ENCODE measurements around the gene ZSCAN31. TPM values are rescaled to one million over a fixed set of nuclear protein-coding genes. Genes with fewer than 3 reads are reported as not detected.

The ZSCAN31 gene
- total RNA-seq, 1 donor from 2014 or later: 11.3 TPM

- peaks cover 0 to 25% of the 10 kb centered on the region in 2 donors for H3K36me3 ChIP-seq
- no peaks in the 10 kb centered on the region for H3K9me3 ChIP-seq
- intact Hi-C loops (cut with DNase I): no loop called here
- TF ChIP-seq CTCF (IDR thresholded peaks at IDR 0.05) (no peak), POLR2AphosphoS5 (IDR thresholded peaks at IDR 0.05; ENCODE audit: insufficient read depth in 1 of 2, low read depth in 1 of 2) (no peak), POLR2A (IDR thresholded peaks at IDR 0.05) (no peak)
- no peak overlapping the region for H3K4me3 ChIP-seq
- no peaks in the 10 kb centered on the region for H3K27me3 ChIP-seq
- peaks cover 8% of the 10 kb centered on the region for H3K4me1 ChIP-seq
- no peak for DNase-seq (ENCODE audit: extremely low spot score in 2 of 2)
- H3K27ac ChIP-seq: no peak overlapping the region
Observed at GRCh38 chr6:28378644-28379043, 42.7 kb upstream of the ZSCAN31 start.

- intact Hi-C loops (cut with DNase I): no loop called here
- TF ChIP-seq POLR2A (IDR thresholded peaks at IDR 0.05): no peak
- no peak for TF ChIP-seq CTCF (IDR thresholded peaks at IDR 0.05)
- TF ChIP-seq POLR2AphosphoS5 (IDR thresholded peaks at IDR 0.05; ENCODE audit: insufficient read depth in 1 of 2, low read depth in 1 of 2): no peak
- H3K4me1 ChIP-seq: peaks cover 6% of the 10 kb centered on the region
- no peak overlapping the region for H3K27ac ChIP-seq
- DNase-seq (ENCODE audit: extremely low spot score in 2 of 2): no peak
- peaks cover 0 to 25% of the 10 kb centered on the region in 2 donors for H3K36me3 ChIP-seq
- H3K27me3 ChIP-seq: no peaks in the 10 kb centered on the region
- H3K9me3 ChIP-seq: no peaks in the 10 kb centered on the region
- H3K4me3 ChIP-seq: no peak overlapping the region
Observed at GRCh38 chr6:28377879-28378278, 41.9 kb upstream of the ZSCAN31 start.

GRCh38 chr6:28373925-28374324 lies 38.0 kb upstream of the ZSCAN31 start:
- no peaks in the 10 kb centered on the region for H3K9me3 ChIP-seq
- TF ChIP-seq POLR2A (IDR thresholded peaks at IDR 0.05): no peak
- no peak for TF ChIP-seq POLR2AphosphoS5 (IDR thresholded peaks at IDR 0.05; ENCODE audit: insufficient read depth in 1 of 2, low read depth in 1 of 2)
- TF ChIP-seq CTCF (IDR thresholded peaks at IDR 0.05): no peak
- H3K4me3 ChIP-seq: no peak overlapping the region
- no peak for DNase-seq (ENCODE audit: extremely low spot score in 2 of 2)
- H3K4me1 ChIP-seq: no peaks in the 10 kb centered on the region
- no peaks in the 10 kb centered on the region for H3K27me3 ChIP-seq
- intact Hi-C loops (cut with DNase I): no loop called here
- no peaks in the 10 kb centered on the region for H3K36me3 ChIP-seq
- no peak overlapping the region for H3K27ac ChIP-seq

- intact Hi-C loops (cut with DNase I): no loop called here
- peaks cover 0 to 6% of the 10 kb centered on the region in 2 donors for H3K36me3 ChIP-seq
- DNase-seq (ENCODE audit: extremely low spot score in 2 of 2): no peak
- H3K27me3 ChIP-seq: no peaks in the 10 kb centered on the region
- H3K27ac ChIP-seq: no peak overlapping the region
- no peaks in the 10 kb centered on the region for H3K4me1 ChIP-seq
- TF ChIP-seq CTCF (IDR thresholded peaks at IDR 0.05) (no peak), POLR2A (IDR thresholded peaks at IDR 0.05) (no peak), POLR2AphosphoS5 (IDR thresholded peaks at IDR 0.05; ENCODE audit: insufficient read depth in 1 of 2, low read depth in 1 of 2) (no peak)
- no peaks in the 10 kb centered on the region for H3K9me3 ChIP-seq
- no peak overlapping the region for H3K4me3 ChIP-seq
Observed at GRCh38 chr6:28371706-28372451, 35.9 kb upstream of the ZSCAN31 start.

- intact Hi-C loops (cut with DNase I): no loop called here
- TF ChIP-seq POLR2AphosphoS5 (IDR thresholded peaks at IDR 0.05; ENCODE audit: insufficient read depth in 1 of 2, low read depth in 1 of 2): no peak
- Histone ChIP-seq H3K9me3 (no peaks in the 10 kb centered on the region), H3K27me3 (no peaks in the 10 kb centered on the region), H3K27ac (no peak overlapping the region), H3K4me1 (no peaks in the 10 kb centered on the region), H3K4me3 (no peak overlapping the region), H3K36me3 (peaks cover 0 to 10% of the 10 kb centered on the region in 2 donors)
- DNase-seq (ENCODE audit: extremely low spot score in 2 of 2): no peak
Observed at GRCh38 chr6:28371280-28371679, 35.3 kb upstream of the ZSCAN31 start.

All from vagina (tissue), 2 donors.